Left ventricle myocardium inferior (tissue), 1 donor: Measurements from ENCODE around the gene C11orf21. TPM values are rescaled to one million over a fixed set of nuclear protein-coding genes. Genes with fewer than 3 reads are reported as not detected.
A peak's percentile ranks its signal among the peaks of the same experiment; 100 is the strongest.
"Not testable (repeated sequence)": the region's sequence is repeated elsewhere in the genome, so short reads cannot be mapped to it uniquely, and the experiment has no call there.

Experiments
- DNase-seq: peaks from one replicate; pipeline ENCODE4 v3.0.0-alpha.2; 2020
- H3K27ac ChIP-seq: fragments of 200-600 bp; replicated peaks from 2 replicates; pipeline ENCODE4 v1.8.0; 2021
- H3K27me3 ChIP-seq: fragments of 200-600 bp; 2 replicates; pipeline ENCODE4 v1.8.0; 2021; ENCODE audit warnings: low read depth
- H3K36me3 ChIP-seq: fragments of 200-600 bp; 2 replicates; pipeline ENCODE4 v1.8.0; 2021
- H3K4me1 ChIP-seq: fragments of 200-600 bp; 2 replicates; pipeline ENCODE4 v1.8.0; 2021
- H3K4me3 ChIP-seq: fragments of 200-600 bp; 2 replicates; pipeline ENCODE4 v1.8.0; 2021; ENCODE audit warnings: mild to moderate bottlenecking, moderate library complexity
- H3K9me3 ChIP-seq: fragments of 200-600 bp; replicated peaks from 2 replicates; pipeline ENCODE4 v1.8.0; 2021
- CTCF ChIP-seq: fragments of 200-600 bp; IDR thresholded peaks from 2 replicates; pipeline ENCODE4 v1.8.0; 2021; ENCODE audit warnings: antibody characterized with exemption, mild to moderate bottlenecking, borderline replicate concordance
- intact Hi-C: fragments of 100-400 bp; cut with micrococcal nuclease; formaldehyde crosslinking; loops from one replicate; pipeline ENCODE4 v1.11.0; 2022
- total RNA-seq: library from RNA; stranded (reverse); fragmentation: NEBNext Ultra II Directional; extraction: Animal tissue kit (Norgen Biotek cat#: 25700); gene quantifications from one replicate; pipeline ENCODE4 v1.2.1, GENCODE V29; 2021
- donor health status: DM: no; HTN: yes; CAD: no; lungs with severe emphysema.

Gene C11orf21
- total RNA-seq, 1 donor from 2014 or later, result 36.0 TPM

DNA sequence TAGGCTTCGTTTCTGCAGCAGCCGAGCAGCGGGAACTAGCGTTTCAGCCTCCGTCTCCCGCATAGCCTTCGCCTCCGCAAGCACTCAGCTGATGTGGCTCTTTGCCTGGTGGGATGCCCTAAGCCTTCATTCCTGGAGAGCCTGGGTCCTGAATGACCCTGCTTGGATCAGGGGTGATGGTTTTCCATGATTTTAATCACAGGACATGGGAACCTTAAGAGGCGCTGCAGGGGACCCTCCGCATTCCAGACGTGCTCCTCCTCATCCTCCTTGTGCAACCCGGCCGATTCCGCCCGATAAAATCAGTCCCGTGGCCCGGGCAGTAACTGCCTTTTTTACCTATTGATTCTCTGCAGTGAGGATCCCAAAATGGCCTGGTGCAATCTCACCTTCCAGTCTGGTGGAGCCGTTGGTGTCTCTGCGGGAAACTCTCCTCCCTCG is 8.2 kb downstream of the C11orf21 start:
- Histone ChIP-seq H3K9me3 (no peaks in the 10 kb centered on the region), H3K4me3 (no peak overlapping the region), H3K27ac (no peak overlapping the region), H3K27me3 (peaks cover 13% of the 10 kb centered on the region), H3K4me1 (peaks cover 19% of the 10 kb centered on the region), H3K36me3 (no peaks in the 10 kb centered on the region)
- DNase-seq, result no peak
- TF ChIP-seq CTCF, result no peak
- intact Hi-C loops, result loop anchor here (10.0 kb wide), 1 partner anchor 99 kb away; no protein-coding TSS in a partner anchor

DNA sequence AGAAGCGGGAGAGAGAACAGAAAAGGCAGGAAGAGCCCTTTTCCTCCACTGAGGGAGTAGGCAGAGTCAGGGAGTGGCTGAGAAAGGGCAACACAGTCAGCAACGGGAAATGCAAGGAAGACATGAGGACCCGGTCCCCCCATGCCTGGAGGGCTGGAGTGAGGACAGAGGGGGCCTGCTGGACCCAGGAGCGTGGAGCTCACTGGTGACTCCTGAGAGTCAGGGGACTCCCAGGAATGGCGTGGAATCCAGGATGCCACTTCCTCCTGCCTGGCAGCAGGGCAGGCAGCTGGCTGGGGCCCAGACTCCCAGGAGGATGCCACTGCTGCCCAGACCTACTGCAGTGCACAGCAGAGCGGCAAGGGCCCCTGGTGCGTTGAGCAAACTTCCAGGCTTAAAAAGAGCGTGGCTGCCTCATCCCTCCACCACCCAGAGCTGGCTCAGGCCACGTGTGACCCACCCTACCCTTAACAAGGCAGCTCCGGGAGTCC is 11.3 kb downstream of the C11orf21 start:
- Histone ChIP-seq H3K27me3 (peaks cover 36% of the 10 kb centered on the region), H3K9me3 (no peaks in the 10 kb centered on the region), H3K4me3 (no peak overlapping the region), H3K4me1 (peaks cover 15% of the 10 kb centered on the region), H3K27ac (peak overlapping the region; percentile 51), H3K36me3 (no peaks in the 10 kb centered on the region)
- TF ChIP-seq CTCF, result no peak
- intact Hi-C loops, result loop anchor here (10.0 kb wide), 1 partner anchor 96 kb away; no protein-coding TSS in a partner anchor
- DNase-seq, result no peak

GRCh38 chr11:2289859-2290258 is 11.9 kb downstream of the C11orf21 start:
- H3K4me3 ChIP-seq, result no peak overlapping the region
- peak overlapping the region; percentile 51 for H3K27ac ChIP-seq

DNA sequence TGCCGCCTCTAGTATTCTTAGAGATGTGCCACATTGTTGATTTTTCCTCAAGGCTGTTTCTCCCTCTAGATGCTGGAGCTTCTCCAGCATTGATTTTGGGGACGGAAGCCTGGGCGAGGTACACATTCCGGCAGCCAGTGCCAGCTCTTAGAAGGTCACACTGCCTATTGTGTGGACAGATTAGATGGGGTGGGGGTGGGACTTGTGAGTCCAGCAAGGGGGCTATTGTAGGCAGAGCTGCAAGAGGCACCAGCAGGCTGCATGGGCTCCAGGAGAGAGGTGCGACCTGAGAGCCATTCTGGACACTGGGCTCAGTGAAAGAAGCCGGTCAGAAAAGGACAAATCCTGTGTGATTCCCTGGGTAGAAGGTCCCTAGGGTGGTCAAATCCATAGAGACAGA is 12.4 kb downstream of the C11orf21 start:
- no peak for DNase-seq
- peaks cover 9% of the 10 kb centered on the region for H3K4me1 ChIP-seq
- H3K4me3 ChIP-seq, result no peak overlapping the region
- H3K9me3 ChIP-seq, result no peaks in the 10 kb centered on the region
- peaks cover 42% of the 10 kb centered on the region for H3K27me3 ChIP-seq
- peak overlapping the region; percentile 51 for H3K27ac ChIP-seq
- H3K36me3 ChIP-seq, result no peaks in the 10 kb centered on the region
- intact Hi-C loops, result no loop called here
- no peak for TF ChIP-seq CTCF

More at GRCh38 chr11:2289859-2290258, 11.9 kb downstream of the C11orf21 start:
- Histone ChIP-seq H3K9me3 (no peaks in the 10 kb centered on the region), H3K4me1 (peaks cover 14% of the 10 kb centered on the region), H3K27me3 (peaks cover 40% of the 10 kb centered on the region), H3K36me3 (no peaks in the 10 kb centered on the region)
- intact Hi-C loops, result loop anchor here (10.0 kb wide), 1 partner anchor 95 kb away; no protein-coding TSS in a partner anchor
- no peak for DNase-seq
- TF ChIP-seq CTCF, result no peak

DNA sequence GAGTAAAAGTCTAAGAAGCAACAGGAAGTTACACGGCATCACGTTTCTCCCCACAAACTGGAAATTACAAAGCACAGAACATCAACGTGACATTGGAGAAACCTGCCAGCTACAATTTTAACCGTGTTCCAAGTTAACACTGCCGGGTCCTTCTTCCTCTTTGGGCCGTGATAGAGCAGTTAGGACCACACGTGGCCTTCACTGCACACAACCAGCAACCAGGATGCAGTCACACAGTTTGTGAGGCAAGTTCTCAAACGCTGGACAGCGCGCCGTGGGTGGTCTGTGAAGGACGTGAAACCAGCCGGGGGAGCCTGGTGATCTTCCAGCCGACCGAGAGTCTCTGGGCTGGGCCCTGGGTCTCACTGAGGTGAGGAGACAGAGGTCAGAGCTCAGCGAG is 14.6 kb downstream of the C11orf21 start:
- H3K4me3 ChIP-seq, result no peak overlapping the region
- intact Hi-C loops, result no loop called here
- no peak for TF ChIP-seq CTCF
- no peaks in the 10 kb centered on the region for H3K4me1 ChIP-seq
- H3K27me3 ChIP-seq, result peaks cover 47% of the 10 kb centered on the region
- H3K9me3 ChIP-seq, result peaks cover 13% of the 10 kb centered on the region
- H3K27ac ChIP-seq, result no peak overlapping the region
- H3K36me3 ChIP-seq, result no peaks in the 10 kb centered on the region
- DNase-seq, result no peak

DNA sequence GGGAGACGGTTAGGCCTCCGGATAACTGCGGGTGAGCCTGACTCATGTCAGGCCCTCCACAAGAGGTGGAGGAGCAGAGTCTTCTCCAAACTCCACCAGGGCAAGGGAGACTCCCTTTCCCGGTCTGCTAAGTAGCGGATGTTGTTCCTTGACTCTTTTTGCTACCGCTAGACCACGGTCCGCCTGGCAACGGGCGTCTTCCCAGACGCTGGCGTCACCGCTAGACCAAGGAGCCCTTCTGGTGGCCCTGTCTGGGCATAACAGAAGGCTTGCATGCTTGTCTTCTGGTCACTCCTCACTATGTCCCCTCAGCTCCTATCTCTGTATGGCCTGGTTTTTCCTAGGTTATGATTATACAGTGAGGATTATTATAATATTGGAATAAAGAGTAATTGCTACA is 15.4 kb downstream of the C11orf21 start:
- H3K27ac ChIP-seq, H3K4me3 ChIP-seq, intact Hi-C loops, DNase-seq, H3K36me3 ChIP-seq, H3K4me1 ChIP-seq: not testable (repeated sequence)
- Histone ChIP-seq H3K9me3 (peaks cover 19% of the 10 kb centered on the region), H3K27me3 (peaks cover 47% of the 10 kb centered on the region)
